Adipocyte (in vitro differentiated cells): Measurements from ENCODE around the gene ANO2.
A peak's percentile ranks its signal among the peaks of the same experiment; 100 is the strongest.

ENCODE experiments used
- DNase-seq: peaks from one replicate; pipeline ENCODE4 v3.0.0-alpha.2; 2015; ENCODE audit warnings: low read depth
- H3K27me3 ChIP-seq: replicated peaks from 2 replicates; pipeline ENCODE4 v1.7.0; 2013; ENCODE audit warnings: mild to moderate bottlenecking, low read length, moderate library complexity; ENCODE audit not compliant: control insufficient read depth, insufficient read depth
- H3K36me3 ChIP-seq: 2 replicates; pipeline ENCODE4 v1.7.0; 2013; ENCODE audit warnings: low read length, mild to moderate bottlenecking, moderate library complexity; ENCODE audit not compliant: control insufficient read depth, insufficient read depth, severe bottlenecking
- H3K4me1 ChIP-seq: 2 replicates; pipeline ENCODE4 v1.7.0; 2013; ENCODE audit warnings: mild to moderate bottlenecking, low read length, moderate library complexity; ENCODE audit not compliant: control insufficient read depth, insufficient read depth
- H3K4me3 ChIP-seq: 2 replicates; pipeline ENCODE4 v1.7.0; 2013; ENCODE audit warnings: mild to moderate bottlenecking, low read length, moderate library complexity
- H3K9ac ChIP-seq: 2 replicates; pipeline ENCODE4 v1.7.0; 2013; ENCODE audit warnings: mild to moderate bottlenecking, low read length, moderate library complexity
- H3K9me3 ChIP-seq: 2 replicates; pipeline ENCODE4 v1.7.0; 2013; ENCODE audit warnings: mild to moderate bottlenecking, low read length, moderate library complexity; ENCODE audit not compliant: control insufficient read depth

ANO2 gene

DNA sequence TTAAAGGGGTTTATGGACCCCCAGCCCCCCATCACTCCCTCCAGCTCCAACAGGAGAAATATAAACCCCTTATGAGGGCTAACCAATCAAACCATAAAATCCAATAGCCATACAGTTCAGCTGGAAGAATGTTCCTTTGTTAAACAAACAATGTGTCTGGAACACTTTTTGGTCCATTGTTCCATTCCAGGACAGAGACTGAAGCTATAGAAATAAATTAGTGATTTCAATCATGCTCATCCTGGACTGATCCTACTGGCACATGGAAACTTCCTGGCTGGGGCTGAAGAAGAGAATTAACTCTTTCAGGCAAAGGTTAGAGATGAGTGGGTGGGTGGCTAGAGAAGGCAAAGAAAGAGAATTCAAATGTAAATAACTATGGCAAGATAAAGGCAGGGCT, 63.4 kb downstream of the ANO2 start:
- no peaks in the 10 kb centered on the region for H3K36me3 ChIP-seq
- no peak for DNase-seq
- H3K9me3 ChIP-seq: no peaks in the 10 kb centered on the region
- H3K4me3 ChIP-seq: no peak overlapping the region
- H3K27me3 ChIP-seq: peaks cover 26% of the 10 kb centered on the region
- no peaks in the 10 kb centered on the region for H3K4me1 ChIP-seq
- no peak overlapping the region for H3K9ac ChIP-seq

DNA sequence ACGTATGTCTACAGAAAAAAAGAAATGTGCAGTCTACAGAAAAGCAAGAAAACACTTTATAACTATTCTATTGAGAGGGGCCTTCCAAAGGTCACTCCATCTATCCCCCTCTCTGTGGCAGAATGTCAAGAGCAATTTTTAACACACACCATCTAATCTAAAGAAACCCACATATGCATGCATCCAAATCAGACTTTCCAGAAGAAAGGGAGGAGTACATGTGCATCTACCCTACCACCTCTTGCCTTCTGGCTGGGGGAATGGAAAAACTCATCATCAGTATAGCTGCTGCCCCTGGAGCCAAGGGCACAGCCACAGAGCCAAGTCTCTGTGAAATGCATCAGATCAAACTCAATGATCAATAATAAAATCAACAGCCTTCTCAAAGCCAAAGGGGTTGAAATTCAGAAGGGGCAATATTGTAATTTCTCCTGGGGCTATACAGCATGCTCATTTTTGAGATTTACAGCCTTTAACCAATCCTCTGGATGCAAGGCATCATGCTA, 63.9 kb downstream of the ANO2 start:
- DNase-seq: no peak
- no peak overlapping the region for H3K9ac ChIP-seq
- no peaks in the 10 kb centered on the region for H3K36me3 ChIP-seq
- H3K27me3 ChIP-seq: peaks cover 26% of the 10 kb centered on the region
- no peak overlapping the region for H3K4me3 ChIP-seq
- H3K4me1 ChIP-seq: no peaks in the 10 kb centered on the region
- no peaks in the 10 kb centered on the region for H3K9me3 ChIP-seq

DNA sequence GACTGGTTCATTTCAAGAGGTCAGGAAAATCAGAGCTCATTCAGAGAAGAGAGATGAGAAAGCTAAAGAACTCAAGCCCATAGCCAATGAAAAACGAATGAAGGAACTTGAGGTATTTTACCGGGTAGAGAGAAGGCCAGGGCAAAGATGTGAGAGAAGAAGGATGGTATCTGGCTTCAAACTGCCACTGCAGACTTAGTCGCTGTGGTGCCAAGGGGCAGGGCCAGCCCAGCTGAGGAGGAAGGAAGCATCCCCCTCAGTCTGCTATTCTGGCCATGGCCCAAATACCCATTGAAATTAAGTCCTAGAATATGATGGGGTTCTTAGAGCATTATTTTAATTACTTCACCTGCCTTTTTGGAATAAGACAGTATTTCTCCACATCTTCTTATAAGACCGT, 69.2 kb downstream of the ANO2 start:
- DNase-seq: no peak

DNA sequence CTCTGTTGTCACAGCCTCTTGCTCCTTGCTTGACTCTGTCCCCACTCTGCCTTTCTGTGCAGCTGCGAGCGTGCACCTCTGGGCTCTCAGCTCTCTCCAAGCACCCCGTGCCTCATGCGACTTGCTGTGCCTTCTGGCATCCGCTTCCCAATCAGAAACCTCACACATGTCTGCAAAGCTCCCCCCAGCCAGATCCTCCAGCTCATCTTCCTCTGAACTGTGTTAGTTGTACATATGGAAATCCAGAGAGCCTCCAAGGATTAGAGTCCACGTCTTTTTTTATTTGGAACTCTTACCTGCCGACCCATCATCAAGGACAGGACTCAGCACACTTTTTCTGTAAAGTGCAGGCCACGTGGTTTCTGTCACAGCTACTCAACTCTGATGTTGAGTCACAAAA, 70.5 kb downstream of the ANO2 start:
- no peak overlapping the region for H3K4me3 ChIP-seq
- no peaks in the 10 kb centered on the region for H3K9me3 ChIP-seq
- DNase-seq: no peak
- no peaks in the 10 kb centered on the region for H3K36me3 ChIP-seq
- H3K27me3 ChIP-seq: peaks cover 44% of the 10 kb centered on the region
- H3K9ac ChIP-seq: no peak overlapping the region
- no peaks in the 10 kb centered on the region for H3K4me1 ChIP-seq

More for the DNA sequence above, 69.2 kb downstream of the ANO2 start:
- H3K9ac ChIP-seq: no peak overlapping the region
- H3K4me1 ChIP-seq: no peaks in the 10 kb centered on the region
- H3K36me3 ChIP-seq: no peaks in the 10 kb centered on the region
- peaks cover 44% of the 10 kb centered on the region for H3K27me3 ChIP-seq
- H3K9me3 ChIP-seq: no peaks in the 10 kb centered on the region
- no peak overlapping the region for H3K4me3 ChIP-seq

DNA sequence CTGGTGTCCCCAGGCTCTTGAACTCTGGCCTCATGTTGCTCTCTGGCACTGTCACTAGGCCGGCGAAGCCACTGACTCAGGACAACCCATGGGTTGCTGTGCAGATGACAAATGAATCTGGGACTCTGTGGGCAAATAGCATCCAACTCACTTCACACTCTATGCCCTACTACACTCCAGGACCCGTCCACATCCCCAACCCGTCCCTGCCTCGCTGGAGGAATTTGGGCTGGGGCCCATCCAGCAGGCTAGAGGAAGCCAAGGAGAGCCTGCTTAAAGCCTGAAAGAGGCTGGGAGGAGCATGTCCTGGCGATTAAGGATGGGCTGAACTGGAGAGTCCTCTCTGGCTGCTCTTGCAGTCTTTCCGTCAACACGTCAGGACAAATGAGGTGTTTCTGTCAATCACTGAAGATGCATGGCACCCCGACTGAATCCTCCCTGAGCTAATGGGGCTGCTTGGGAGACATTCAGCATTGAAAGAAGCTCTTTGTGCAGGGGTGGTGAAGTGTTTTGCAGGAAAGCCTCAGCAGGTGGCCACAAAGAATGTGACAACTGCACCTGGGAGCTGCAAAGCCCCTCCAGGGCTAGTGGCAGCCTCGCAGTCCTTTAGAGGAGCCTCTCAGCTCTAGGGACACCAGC, 71.7 kb downstream of the ANO2 start:
- no peak for DNase-seq
- no peaks in the 10 kb centered on the region for H3K9me3 ChIP-seq
- no peaks in the 10 kb centered on the region for H3K36me3 ChIP-seq
- peaks cover 36% of the 10 kb centered on the region for H3K27me3 ChIP-seq
- H3K4me3 ChIP-seq: no peak overlapping the region
- no peak overlapping the region for H3K9ac ChIP-seq
- no peaks in the 10 kb centered on the region for H3K4me1 ChIP-seq

DNA sequence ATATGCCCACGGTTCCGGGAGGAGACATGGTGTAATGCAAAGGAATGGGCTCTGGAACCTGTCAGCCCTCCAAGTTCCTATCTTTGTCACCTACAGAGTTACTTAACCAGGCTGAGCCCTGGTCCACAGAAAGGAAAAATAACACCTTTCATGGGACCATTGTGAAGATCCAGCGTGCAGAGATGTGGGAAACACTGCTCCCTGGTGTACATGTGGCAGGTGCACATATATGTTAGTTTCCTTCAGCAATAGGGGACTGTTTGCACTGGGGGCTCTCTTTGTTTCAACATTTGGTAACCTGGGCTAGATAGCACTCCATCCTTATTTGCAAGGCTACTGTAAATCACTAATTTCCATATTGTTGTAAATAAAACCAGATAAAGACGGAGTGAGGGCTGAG, 72.3 kb downstream of the ANO2 start:
- H3K4me3 ChIP-seq: no peak overlapping the region
- peak; percentile 20 for DNase-seq

DNA sequence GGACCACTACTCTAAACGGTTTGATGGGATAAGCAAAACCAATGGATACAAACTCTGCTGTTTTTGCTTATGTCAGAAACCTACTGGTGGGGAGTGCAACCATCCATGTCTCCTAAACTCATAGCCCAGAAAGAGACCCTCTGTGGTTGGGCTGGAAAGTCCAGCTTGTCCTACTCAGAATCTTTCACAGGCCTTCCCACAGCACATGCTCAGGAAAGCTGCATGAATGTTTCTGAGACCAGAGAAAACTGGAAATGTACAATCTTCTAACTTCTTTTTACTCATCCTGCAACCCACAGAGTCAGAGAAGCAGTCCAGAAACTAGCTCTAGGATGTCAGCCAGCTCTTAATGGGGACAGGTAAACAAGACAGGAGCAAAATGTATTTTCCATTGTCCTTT, 73.3 kb downstream of the ANO2 start:
- DNase-seq: no peak
- Histone ChIP-seq H3K27me3 (peaks cover 35% of the 10 kb centered on the region), H3K9ac (no peak overlapping the region), H3K36me3 (no peaks in the 10 kb centered on the region), H3K4me1 (no peaks in the 10 kb centered on the region), H3K4me3 (no peak overlapping the region), H3K9me3 (no peaks in the 10 kb centered on the region)

More for the DNA sequence above, 72.3 kb downstream of the ANO2 start:
- Histone ChIP-seq H3K27me3 (peaks cover 35% of the 10 kb centered on the region), H3K4me1 (no peaks in the 10 kb centered on the region), H3K9me3 (no peaks in the 10 kb centered on the region), H3K9ac (no peak overlapping the region), H3K36me3 (no peaks in the 10 kb centered on the region)

DNA sequence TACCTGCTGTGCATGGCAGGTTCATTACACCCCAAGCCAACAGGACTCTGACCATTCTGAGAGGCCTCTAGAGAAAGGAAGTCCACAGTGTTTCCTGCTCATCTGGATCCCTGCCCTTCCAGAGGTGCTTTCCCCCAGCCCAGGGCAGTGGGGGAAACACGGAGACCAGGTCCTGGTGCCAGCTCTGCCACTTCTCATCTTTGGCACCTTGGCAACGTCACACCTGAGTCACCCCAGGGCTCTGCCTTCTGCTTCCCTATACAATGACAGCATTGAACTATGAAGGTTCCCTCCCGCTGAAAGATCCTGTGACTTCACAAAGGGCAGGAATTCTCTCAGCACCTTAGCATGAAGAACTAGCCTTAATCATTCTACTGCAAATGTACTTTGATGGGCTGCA, 74.9 kb downstream of the ANO2 start:
- no peaks in the 10 kb centered on the region for H3K9me3 ChIP-seq
- peaks cover 29% of the 10 kb centered on the region for H3K27me3 ChIP-seq
- no peak overlapping the region for H3K4me3 ChIP-seq
- H3K4me1 ChIP-seq: no peaks in the 10 kb centered on the region
- H3K9ac ChIP-seq: no peak overlapping the region
- DNase-seq: no peak
- H3K36me3 ChIP-seq: no peaks in the 10 kb centered on the region

DNA sequence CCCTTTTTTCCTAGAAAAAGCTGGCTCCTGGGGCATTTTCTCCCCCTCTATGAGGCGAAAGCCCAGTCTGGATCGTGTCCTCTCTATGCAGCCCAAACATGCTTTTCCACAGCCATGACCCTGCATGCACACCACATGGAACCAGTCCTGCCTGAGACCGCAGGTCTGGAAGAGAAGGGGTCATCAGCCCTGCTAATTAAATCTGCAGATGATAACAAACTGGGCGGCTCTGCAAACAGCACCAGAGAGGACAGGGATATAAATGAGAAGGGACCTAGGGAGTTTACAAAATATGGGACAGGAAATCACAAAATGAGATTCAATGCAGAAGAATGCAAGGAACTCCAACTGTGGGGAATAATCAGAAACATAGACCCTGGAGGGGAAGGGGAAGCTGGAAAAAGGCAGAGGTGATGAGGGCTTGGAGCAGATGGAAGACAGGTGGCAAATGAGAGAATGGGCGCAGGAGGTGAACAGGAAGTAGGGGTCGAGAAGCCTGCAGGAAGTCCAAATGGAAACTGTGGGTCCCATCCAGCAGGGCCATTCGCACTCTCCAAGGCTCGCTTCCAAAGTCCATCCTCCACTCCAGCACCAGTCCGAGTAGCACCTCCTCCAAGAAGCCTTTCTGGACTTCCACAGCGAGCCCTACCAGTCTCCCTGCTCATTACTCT, 76.3 kb downstream of the ANO2 start:
- H3K4me3 ChIP-seq: no peak overlapping the region
- H3K36me3 ChIP-seq: no peaks in the 10 kb centered on the region
- peaks cover 25% of the 10 kb centered on the region for H3K27me3 ChIP-seq
- no peak overlapping the region for H3K9ac ChIP-seq
- H3K9me3 ChIP-seq: no peaks in the 10 kb centered on the region
- no peak for DNase-seq
- H3K4me1 ChIP-seq: no peaks in the 10 kb centered on the region

DNA sequence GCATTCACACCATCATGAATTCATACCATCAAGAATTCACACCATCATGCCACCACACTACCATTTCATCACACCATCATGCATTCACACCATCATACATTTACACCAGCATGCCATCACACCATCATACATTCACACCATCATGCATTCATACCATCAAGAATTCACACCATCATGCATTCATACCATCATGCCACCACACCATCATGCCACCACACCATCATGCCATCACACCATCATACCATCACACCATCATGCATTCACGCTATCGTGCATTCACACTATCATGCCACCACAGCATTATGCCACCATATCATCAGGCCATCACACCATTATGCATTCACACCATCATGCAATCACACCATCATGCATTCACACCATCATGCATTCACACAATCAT, 79.7 kb downstream of the ANO2 start:
- DNase-seq: no peak
- Histone ChIP-seq H3K4me1 (no peaks in the 10 kb centered on the region), H3K4me3 (no peak overlapping the region), H3K36me3 (no peaks in the 10 kb centered on the region), H3K27me3 (peaks cover 15% of the 10 kb centered on the region), H3K9ac (no peak overlapping the region), H3K9me3 (no peaks in the 10 kb centered on the region)

DNA sequence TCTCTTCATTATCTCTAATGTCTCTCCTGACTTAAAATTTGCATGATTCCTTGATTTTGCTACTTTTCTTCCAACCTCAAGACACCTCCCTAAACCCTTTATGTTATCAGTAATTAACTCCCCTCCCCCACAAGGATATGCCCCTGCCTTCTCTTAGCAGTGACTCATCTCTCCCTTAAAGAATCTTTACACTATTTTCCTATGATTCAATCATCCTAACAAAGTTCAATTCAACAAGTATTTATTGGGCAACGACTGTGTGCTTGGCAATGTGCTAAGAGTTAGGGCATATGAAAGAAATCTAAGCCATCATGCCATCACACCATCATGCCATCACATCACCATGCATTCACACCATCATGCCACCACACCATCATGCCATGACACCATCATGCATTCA, 80.1 kb downstream of the ANO2 start:
- no peak overlapping the region for H3K9ac ChIP-seq
- H3K9me3 ChIP-seq: no peaks in the 10 kb centered on the region
- H3K36me3 ChIP-seq: no peaks in the 10 kb centered on the region
- H3K4me3 ChIP-seq: no peak overlapping the region
- no peak for DNase-seq
- peaks cover 11% of the 10 kb centered on the region for H3K27me3 ChIP-seq
- H3K4me1 ChIP-seq: no peaks in the 10 kb centered on the region
